ENCODE results near the gene HYDIN.
"Not testable (repeated sequence)": the region's sequence is repeated elsewhere in the genome, so short reads cannot be mapped to it uniquely, and the experiment has no call there.

Gene HYDIN

DNA sequence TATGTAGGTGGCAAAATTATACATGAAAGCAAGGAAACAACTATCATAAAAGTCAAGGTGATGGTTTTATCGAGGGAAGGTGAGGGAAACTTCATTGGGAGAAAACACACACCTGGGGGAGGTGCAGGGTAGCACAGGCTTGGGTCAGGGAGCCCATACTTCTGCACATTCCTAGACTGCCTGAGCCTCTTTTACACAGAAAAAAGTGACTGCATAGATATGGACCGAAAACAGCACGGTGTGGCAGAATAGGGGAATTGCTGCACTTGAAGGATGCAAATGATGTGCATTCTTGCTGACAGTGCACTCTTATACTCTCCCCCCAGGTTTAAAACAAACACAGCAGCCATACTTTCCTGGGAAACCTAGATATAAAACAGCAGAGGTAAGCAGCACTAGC is 120.0 kb downstream of the HYDIN start:
- DNase-seq (ENCODE audit: low read depth): not testable (repeated sequence)

DNA sequence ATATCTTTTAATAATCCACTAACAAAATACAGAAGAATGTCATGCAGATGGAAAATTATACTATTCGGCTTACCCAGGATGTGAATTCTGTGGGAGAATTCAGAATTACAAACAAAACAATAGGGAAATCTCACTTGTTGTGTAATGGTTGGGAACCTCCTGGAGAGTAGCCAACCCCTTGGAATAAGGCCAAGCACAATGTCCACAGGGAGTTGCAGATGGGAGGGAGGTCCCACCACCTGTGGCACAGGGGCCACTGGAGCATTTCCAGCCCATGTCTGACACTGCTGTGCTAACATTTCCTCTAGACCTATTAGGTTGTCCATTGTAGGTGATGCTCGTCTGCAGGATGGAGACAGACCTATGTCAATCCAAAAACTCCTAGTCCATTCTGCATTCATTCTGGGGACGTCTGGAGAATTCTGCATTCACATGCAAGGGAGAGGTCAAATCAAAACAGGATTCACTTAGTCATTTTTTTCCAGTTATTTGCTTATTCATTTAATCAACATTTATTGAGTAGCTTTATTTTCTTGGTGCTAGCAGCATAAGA is 120.8 kb downstream of the HYDIN start:
- not testable (repeated sequence) for H3K4me3 ChIP-seq (ENCODE audit: control insufficient read depth, low read depth, low read length); DNase-seq (ENCODE audit: low read depth)

More for the DNA sequence above, 120.0 kb downstream of the HYDIN start:
- H3K4me3 ChIP-seq (ENCODE audit: control insufficient read depth, low read depth, low read length): not testable (repeated sequence)

DNA sequence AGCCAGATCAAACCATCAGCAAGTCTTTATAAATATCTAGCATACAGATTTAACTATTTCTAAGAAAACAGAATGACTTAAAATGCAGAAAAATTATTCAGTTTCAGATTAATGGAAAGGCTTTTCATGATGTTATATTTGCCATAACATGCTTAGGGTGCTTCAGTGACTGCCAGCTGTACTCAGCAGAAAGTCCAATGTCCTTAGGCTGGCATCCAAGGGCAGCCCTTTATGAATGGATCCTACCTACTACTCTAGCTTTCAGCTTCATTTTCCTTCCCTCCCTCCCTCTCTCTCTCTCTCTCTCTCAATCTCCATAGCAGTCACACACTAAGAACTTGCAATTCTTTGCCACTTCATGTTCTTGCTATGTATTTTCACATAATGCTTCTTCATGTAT is 124.6 kb downstream of the HYDIN start:
- not testable (repeated sequence) for DNase-seq (ENCODE audit: low read depth); H3K4me3 ChIP-seq (ENCODE audit: control insufficient read depth, low read depth, low read length)

DNA sequence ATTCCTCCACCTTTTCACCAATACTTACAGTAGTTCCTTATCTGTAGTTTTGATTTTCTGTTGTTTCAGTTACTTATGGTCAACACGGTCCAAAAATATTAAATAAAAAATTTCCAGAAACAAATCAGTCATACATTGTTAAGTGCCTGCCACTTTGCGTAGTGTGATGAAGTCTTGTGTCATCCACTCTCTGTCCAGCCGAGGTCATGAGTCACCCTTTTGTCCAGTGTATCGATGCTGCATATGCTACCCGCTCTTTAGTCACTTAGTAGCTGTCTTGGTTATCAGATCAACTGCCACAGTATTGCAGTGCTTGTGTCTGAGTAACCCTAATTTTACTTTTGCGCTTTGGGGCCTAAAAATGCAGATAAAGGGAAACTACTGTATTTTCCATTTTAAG is 146.9 kb downstream of the HYDIN start:
- DNase-seq (ENCODE audit: low read depth); H3K4me3 ChIP-seq (ENCODE audit: control insufficient read depth, low read depth, low read length): not testable (repeated sequence)

DNA sequence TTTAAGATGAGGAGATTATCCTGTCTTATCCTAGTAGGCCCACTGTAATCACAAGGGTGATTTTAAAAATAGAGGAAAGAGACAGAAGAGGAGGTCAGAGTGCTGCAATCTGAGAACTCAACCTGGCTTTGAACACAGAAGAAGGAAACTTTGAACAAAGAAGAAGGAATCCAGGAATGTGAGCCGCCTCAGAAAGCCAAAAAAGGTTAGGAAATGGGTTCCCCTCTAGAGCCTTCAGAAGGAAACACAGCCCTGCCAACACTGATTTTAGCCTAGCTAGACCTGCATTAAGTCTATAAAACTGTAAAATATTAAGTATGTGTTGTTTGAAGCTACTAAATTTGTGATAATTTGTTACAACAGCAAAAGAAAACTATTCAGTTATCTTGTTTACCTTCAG is 149.7 kb downstream of the HYDIN start:
- H3K4me3 ChIP-seq (ENCODE audit: control insufficient read depth, low read depth, low read length); DNase-seq (ENCODE audit: low read depth): not testable (repeated sequence)

DNA sequence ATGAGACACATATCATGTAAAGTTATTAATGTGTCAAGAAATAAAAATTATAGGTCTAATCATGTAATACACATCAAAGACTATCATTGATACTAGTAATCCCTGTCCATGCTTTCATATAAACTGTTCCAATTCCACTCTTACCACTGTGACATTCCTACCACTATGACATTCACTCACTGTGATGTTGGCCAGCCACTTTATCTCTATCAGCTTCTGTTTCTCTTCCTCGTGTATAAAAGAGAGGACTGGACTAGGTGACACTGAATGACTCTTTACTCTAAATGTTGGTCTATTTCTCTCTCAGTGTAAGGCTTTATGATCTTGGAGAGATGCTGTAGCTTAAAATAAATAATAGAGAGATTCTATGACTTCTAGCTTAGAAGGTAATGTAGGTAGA is 150.3 kb downstream of the HYDIN start:
- not testable (repeated sequence) for DNase-seq (ENCODE audit: low read depth); H3K4me3 ChIP-seq (ENCODE audit: control insufficient read depth, low read depth, low read length)

DNA sequence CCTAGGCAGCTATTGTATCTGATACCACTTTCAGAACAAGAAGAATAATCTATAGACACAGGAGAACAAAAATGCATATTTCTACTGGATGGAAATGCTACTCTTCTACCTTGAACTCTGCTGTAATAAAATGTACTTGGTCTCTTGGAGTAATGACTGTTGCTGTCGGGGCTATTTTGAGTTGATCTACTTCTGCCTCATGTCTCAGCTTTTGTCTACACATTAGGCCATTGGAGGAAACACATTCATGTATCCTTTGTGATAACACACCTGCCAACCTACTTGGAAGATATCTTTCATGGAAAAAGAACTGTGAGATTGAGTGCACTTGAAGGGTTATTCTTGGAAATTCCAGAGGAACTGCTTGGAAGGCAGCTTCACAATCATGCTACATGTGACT is 159.9 kb downstream of the HYDIN start:
- not testable (repeated sequence) for DNase-seq (ENCODE audit: low read depth); H3K4me3 ChIP-seq (ENCODE audit: control insufficient read depth, low read depth, low read length)

DNA sequence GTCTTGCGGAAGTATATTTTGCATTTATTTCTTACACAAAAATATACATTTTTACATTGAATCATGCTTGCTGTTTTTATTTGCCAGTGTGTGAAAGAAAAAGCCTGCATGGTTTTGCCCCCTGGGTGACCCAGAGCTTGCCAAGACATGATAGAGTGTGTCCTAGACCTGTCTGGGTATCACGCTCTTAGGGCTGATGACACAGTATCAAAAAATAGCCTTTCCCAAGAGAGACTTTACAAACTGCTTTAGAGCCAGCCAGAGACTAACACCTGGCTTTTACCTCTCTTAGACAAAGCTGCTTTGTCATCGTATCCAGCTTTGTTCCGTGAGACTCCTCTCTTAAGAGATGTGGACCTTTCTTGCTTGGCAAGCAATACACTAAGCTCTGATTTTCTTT is 160.7 kb downstream of the HYDIN start:
- H3K4me3 ChIP-seq (ENCODE audit: control insufficient read depth, low read depth, low read length); DNase-seq (ENCODE audit: low read depth): not testable (repeated sequence)

DNA sequence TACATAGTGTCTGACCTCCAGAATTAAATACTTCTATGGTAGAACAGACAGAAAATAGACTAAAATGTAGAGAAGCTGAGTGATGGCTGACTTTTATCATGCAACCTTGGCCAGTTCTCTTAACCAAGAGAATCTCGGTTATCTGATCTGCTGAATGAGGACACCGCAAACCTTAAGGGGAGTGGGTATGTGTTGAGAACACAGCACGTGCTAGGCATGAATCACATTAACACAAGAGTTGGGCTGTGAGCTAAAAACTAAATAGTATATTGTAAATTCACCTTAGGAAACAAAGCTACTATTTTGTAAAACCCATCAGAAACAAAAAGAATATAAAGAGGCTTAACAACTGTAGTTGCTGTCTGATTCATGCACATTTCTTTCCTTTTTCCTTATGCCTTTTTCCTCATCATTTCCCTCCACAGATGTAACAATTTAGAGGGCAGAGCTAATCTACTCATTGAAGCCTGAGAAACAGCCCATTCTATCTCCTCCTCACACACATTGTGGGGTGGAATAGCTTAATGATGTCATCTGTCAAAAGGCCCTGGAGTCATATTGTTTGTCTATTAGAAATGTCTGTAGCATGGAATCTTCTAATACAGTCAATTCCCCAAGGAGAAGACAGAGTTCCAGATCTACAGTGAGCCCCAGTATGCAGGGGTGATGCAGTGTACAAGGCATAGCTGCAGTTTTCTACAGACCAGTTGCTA is 176.5 kb downstream of the HYDIN start:
- H3K4me3 ChIP-seq (ENCODE audit: control insufficient read depth, low read depth, low read length); DNase-seq (ENCODE audit: low read depth): not testable (repeated sequence)

DNA sequence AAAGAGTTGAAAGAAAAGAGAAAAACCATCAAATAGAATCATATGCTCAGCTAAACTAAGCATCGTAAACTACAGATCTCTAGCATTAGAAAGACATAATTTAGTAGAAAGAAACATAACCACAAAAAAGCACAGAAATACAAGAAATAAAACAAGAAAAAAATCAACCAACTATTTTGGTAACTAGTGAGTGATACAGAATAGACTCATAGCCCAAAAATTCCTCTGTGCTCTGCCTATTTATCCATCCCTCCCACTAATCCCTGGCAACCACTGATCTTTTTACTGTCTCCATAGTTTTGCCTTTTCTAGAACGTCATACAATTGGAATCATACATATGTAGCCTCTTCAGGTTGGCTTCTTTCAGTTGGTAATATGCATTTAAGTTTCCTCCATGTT is 180.2 kb downstream of the HYDIN start:
- H3K4me3 ChIP-seq (ENCODE audit: control insufficient read depth, low read depth, low read length): not testable (repeated sequence)
- peak; percentile 16 for DNase-seq (ENCODE audit: low read depth)

DNA sequence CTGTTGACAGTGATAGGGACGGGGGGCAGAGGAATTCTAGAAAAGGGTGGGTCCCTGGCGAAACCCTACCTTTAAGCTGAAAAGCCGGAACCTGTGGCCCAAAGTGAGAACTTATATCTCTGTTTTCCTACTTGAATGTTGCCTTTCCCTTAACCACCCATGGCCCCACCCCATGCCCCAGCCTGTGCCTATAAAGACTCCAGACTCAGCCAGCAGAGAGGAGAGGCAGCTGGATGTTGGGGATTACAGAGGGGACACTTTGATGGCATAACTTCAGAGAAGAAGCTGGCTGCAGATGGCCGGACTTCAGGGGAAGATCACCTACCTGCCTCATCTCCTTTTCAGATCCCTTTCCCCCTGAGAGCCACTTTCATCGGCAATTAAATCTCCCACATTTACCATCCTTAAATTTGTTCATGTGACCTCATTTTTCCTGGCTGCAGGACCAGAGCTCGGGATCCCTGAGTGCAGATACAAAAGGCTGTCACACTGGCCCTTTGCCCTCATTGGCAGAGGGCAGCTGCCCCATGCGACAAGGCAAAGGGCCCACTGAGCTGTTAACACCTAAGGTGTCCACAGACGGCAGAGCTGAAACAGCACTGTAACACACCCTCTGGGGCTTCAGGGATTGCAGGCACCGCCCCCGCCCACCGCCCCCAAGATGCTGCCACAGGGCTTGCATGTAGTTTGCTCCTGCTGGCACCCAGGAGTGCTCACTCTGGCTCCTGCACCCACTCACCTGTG is 191.0 kb downstream of the HYDIN start:
- not testable (repeated sequence) for DNase-seq (ENCODE audit: low read depth); H3K4me3 ChIP-seq (ENCODE audit: control insufficient read depth, low read depth, low read length)

DNA sequence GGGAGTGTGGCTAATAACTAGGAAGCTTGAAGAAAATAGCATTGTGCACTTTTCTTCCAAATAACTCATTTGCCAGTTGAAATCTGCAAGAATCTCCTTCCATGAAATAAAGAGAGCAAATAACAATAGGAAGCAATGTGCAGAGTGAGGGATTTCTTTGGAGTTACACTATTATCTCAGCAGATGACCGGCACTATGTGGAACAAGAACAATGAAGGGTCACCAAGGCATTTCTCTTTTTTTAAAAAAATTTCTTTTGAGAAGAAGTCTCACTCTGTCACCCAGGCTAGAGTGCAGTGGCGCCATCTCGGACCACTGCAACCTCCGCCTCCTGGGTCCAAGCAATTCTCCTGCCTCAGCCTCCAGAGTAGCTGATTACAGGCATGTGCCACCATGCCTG is 192.1 kb downstream of the HYDIN start:
- DNase-seq (ENCODE audit: low read depth); H3K4me3 ChIP-seq (ENCODE audit: control insufficient read depth, low read depth, low read length): not testable (repeated sequence)

DNA sequence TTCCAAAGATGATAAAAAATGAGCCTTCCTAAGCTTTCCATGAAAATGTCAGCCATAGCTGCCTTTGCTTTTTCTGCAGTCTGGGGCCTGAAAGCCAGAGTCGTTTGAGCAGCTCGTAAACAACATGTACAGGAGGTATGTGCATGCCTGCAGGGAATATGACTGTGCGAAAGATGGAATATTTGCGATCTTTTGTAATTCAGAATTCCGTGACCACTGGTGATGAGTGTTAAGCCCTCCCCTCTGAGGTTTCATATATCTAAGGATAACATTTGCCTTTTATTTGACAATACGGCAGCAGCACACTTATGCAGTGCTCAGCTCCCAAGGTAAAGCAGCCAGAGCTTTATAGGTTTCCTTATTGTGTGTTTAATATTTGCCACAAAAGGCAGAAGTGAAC is 192.5 kb downstream of the HYDIN start:
- DNase-seq (ENCODE audit: low read depth); H3K4me3 ChIP-seq (ENCODE audit: control insufficient read depth, low read depth, low read length): not testable (repeated sequence)

DNA sequence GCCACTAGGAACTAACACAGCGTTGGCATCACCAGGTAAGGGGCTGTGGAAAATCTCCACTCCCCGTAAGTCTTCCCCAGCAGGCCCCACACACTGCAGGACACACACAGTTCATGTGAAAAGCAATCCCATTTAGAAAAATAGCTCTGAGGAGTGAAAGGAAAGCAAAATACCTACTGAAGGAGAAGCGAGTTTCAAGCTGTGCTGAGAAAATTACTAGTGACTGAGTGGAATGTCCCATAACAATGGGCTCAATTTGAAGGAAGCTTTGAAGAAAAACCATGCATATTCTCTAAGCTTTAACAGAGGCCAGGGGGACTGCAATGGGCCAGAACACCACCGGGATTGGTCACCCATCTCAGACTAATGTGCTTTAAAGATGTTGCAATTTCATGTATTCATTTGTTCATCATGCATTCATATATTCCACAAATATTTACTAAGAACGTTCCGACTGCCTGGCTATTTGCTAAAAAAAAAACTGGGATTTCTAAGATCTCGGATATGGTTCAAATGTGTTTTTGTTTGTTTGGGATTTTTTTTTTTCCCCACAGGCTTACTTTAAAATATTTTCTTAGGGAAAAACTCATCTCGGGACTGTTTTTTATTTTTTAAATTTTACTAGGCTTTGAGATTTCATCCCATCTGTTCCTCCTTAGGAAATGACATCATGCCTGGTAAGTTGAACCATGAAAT is 202.3 kb downstream of the HYDIN start:
- peak; percentile 5 for DNase-seq (ENCODE audit: low read depth)
- H3K4me3 ChIP-seq (ENCODE audit: control insufficient read depth, low read depth, low read length): not testable (repeated sequence)

DNA sequence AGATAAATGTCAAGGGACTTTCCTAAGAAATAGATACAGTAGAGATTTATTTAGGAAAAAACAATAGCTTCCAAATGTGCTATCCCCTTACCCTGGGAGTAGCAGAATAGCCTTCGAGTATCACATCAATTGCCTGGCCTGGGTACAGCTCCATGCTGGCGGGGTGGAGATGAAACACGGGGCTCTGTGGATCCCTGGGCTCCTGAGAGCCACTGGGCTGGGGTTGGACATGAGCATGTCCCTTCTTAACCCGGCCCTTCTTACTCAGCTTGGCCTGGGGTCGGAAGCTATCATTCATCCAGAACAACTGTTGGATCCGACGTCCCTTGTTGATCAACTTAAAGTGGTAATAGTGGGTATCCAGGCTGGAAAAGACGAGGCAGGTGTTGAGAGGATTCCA is 203.0 kb downstream of the HYDIN start:
- not testable (repeated sequence) for H3K4me3 ChIP-seq (ENCODE audit: control insufficient read depth, low read depth, low read length); DNase-seq (ENCODE audit: low read depth)

DNA sequence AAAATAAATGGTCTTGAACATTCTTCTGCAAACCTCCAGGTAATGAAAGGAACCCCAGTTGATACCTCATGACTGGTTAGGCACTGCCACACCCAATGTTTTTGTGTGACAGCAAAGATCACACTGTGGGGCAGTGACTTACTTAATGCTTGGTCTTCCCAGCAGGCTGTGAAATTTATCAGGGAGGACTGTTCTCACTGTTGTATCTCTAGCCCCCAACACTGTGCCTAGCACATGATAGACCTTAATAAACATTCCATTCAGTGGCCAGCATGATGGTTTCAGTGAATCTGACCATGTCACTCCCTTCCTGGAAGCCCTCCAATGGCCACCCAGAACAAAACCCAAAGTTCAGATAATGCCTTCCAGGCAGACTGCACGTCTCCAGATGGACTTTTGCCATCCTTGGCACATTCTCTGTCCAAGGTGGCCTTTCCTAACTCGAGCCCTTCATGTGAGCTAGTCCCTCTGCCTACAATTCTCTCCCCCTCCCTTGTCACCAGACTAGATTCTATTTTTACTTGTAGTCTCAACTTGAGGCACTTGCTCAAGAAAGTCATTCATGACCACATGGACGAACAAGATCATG is 206.6 kb downstream of the HYDIN start:
- DNase-seq (ENCODE audit: low read depth); H3K4me3 ChIP-seq (ENCODE audit: control insufficient read depth, low read depth, low read length): not testable (repeated sequence)

DNA sequence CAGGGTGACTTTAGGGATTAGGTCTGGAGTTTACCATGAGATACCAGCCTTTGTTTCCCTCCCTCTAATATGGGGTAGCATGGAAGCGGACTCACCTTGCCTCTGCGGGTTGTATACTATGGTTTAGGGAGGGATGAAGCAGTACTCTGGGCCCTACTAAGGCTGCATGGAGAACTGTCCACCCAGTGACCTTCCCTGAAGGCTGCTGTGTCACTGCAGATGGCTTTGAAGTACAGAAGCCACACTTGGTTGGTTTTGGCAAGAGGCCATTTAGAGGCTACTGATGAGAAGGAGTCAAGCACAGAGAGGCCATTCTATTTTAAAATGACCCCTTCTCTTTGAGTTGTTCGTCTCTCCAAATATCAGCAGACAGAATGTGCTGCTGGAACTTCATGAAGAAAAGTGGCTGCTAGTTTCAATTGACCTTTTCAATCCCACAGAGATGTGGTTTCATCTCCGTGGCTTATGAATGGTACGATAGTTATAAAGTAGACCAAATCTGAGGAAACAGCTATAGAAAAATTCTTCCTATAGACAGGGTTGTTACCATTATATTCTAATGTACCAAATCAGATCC is 208.5 kb downstream of the HYDIN start:
- DNase-seq (ENCODE audit: low read depth); H3K4me3 ChIP-seq (ENCODE audit: control insufficient read depth, low read depth, low read length): not testable (repeated sequence)

DNA sequence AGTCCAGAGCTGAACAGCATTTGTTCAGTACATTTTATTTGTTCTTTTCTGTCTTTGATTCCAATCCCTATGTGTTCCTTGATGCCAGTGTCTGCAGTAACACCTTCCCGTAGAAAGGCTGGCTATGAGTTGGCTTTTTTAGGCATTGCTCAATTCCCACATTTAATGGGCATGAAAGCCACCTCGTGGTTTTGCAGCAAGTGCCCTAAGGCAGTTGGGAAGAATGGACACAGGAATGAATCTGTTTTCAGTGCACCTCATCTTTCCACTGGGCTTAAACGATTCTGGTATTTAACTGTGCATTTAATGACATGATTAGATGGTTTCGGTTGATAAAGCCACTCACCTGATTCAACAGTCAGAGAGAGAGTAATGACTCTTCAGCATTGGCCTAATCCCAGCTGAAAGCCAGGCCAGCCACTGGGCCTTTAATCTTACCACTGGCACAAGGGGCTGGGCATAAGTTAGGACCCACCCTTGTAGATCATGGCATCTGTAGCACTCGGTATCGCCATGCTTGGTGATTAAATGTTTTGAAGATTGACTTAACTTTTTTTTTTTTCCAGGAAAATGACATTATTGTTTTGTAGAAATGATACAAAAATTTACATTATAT is 211.3 kb downstream of the HYDIN start:
- DNase-seq (ENCODE audit: low read depth): not testable (repeated sequence)

More for the DNA sequence above, 211.3 kb downstream of the HYDIN start:
- not testable (repeated sequence) for H3K4me3 ChIP-seq (ENCODE audit: control insufficient read depth, low read depth, low read length)

Data from fibroblast of mammary gland (primary cell).